SH-SY5Y (cell line): ENCODE data around the gene ZBTB40.

ENCODE experiments used
- GATA2 ChIP-seq: IDR thresholded peaks from 2 replicates; pipeline ENCODE4 v1.6.1; 2011; ENCODE audit warnings: mild to moderate bottlenecking, low read depth, low read length
- GATA3 ChIP-seq: IDR thresholded peaks from 2 replicates; pipeline ENCODE4 v1.6.1; 2011; ENCODE audit warnings: low read depth, mild to moderate bottlenecking, low read length, moderate library complexity

- TF ChIP-seq GATA2: no peak
- no peak for TF ChIP-seq GATA3
These were observed 101.6 kb downstream of the ZBTB40 start for GRCh38 chr1:22553104-22553880.
